AG04450 (cell line): ENCODE data around the gene CDC42BPB. TPM values are rescaled to one million over a fixed set of nuclear protein-coding genes. Genes with fewer than 3 reads are reported as not detected.

Experiments used
- CTCF ChIA-PET: fragments of 300-600, 350-600 bp; formaldehyde crosslinking; extraction: SDS; loops from one replicate; lab custom pipeline; 2022; ENCODE audit warnings: antibody characterized with exemption, inconsistent platforms; lab: Charles Lee
- POLR2A ChIA-PET: fragments of 350-600 bp; formaldehyde crosslinking; extraction: SDS; loops from one replicate; lab custom pipeline; 2021; ENCODE audit warnings: antibody characterized with exemption, inconsistent platforms; lab: Yijun Ruan, JAX
- DNase-seq: peaks from one replicate; pipeline ENCODE4 v3.0.0-alpha.2; 2011; ENCODE audit warnings: low read depth, low spot score
- H3K27ac ChIP-seq: one replicate; pipeline ENCODE4 v1.5.1; 2012; ENCODE audit warnings: low read depth, low read length, control low read depth
- H3K27me3 ChIP-seq: one replicate; pipeline ENCODE4 v1.6.0; 2012; ENCODE audit warnings: low read length; ENCODE audit not compliant: control insufficient read depth, insufficient read depth
- H3K4me3 ChIP-seq: 2 replicates; pipeline ENCODE4 v1.5.1; 2011; ENCODE audit warnings: mild to moderate bottlenecking, low read depth, low read length, control low read depth
- H3K9me3 ChIP-seq: 2 replicates; pipeline ENCODE4 v1.5.1; 2012; ENCODE audit warnings: low read length; ENCODE audit not compliant: control insufficient read depth, insufficient read depth
- CTCF ChIP-seq: IDR thresholded peaks from 2 replicates; pipeline ENCODE4 v1.5.1; 2011; ENCODE audit warnings: low read depth, low read length, control low read depth, inconsistent platforms
- polyA plus RNA-seq: library from polyadenylated mRNA; depleted of rRNA; stranded (reverse); fragments of >200 nt; gene quantifications from 2 replicates; pipeline ENCODE4 v1.2.3, GENCODE V29; 2011

CDC42BPB gene
- polyA plus RNA-seq, 1 experiment: 57.0 TPM

- H3K4me3 ChIP-seq: no peak overlapping the region
- no peak overlapping the region for H3K27ac ChIP-seq
- no peak for TF ChIP-seq CTCF
- peaks cover 5% of the 10 kb centered on the region; the same call in 1 of the 2 replicates for H3K9me3 ChIP-seq
- POLR2A ChIA-PET: no interaction called here
- CTCF ChIA-PET: no interaction called here
- peaks cover 18% of the 10 kb centered on the region for H3K27me3 ChIP-seq
- no peak for DNase-seq
Observed at GRCh38 chr14:103090481-103091020, 33.2 kb upstream of the CDC42BPB start.

GRCh38 chr14:103089386-103090335 lies 32.3 kb upstream of the CDC42BPB start:
- Histone ChIP-seq H3K27me3 (peaks cover 25% of the 10 kb centered on the region), H3K9me3 (no peaks in the 10 kb centered on the region), H3K4me3 (no peak overlapping the region), H3K27ac (no peak overlapping the region)
- CTCF ChIA-PET: no interaction called here
- no peak for DNase-seq
- POLR2A ChIA-PET: interaction anchor here (0.6 kb wide), 1 partner anchor 329 kb away, joined by 8 read pairs; no protein-coding TSS in a partner anchor
- TF ChIP-seq CTCF: no peak

- CTCF ChIA-PET: no interaction called here
- no peak for TF ChIP-seq CTCF
- Histone ChIP-seq H3K27me3 (peaks cover 30% of the 10 kb centered on the region), H3K4me3 (no peak overlapping the region), H3K9me3 (no peaks in the 10 kb centered on the region; the same call in 1 of the 2 replicates), H3K27ac (no peak overlapping the region)
- POLR2A ChIA-PET: no interaction called here
- DNase-seq: no peak
Observed at GRCh38 chr14:103088921-103089320, 31.6 kb upstream of the CDC42BPB start.

- H3K4me3 ChIP-seq: no peak overlapping the region
- no peak for TF ChIP-seq CTCF
- H3K9me3 ChIP-seq: no peaks in the 10 kb centered on the region; the same call in 1 of the 2 replicates
- H3K27ac ChIP-seq: no peak overlapping the region
- peaks cover 30% of the 10 kb centered on the region for H3K27me3 ChIP-seq
- ChIA-PET CTCF (interaction anchor here (1.1 kb wide), 2 partner anchors 11 to 205 kb away, joined by 4 read pairs; no protein-coding TSS in a partner anchor), POLR2A (no interaction called here)
- no peak for DNase-seq
Observed at GRCh38 chr14:103087343-103087835, 30.0 kb upstream of the CDC42BPB start.
